GM20000 (cell line): Measurements from ENCODE around the gene ICE1.

Source experiments
- DNase-seq: peaks from one replicate; pipeline ENCODE4 v3.0.0; 2012; ENCODE audit warnings: low spot score
- TF ChIP-seq, protein P1 (sequence below): IDR thresholded peaks from 2 replicates; pipeline ENCODE4 v1.5.1; 2012; ENCODE audit warnings: mild to moderate bottlenecking, control low read depth; ENCODE audit errors: extremely low read depth, missing control alignments

ICE1 gene

GRCh38 chr5:5380298-5380697 is 42.2 kb upstream of the ICE1 start:
- no peak for DNase-seq

GRCh38 chr5:5381310-5381913 is 41.1 kb upstream of the ICE1 start:
- DNase-seq = no peak
- TF ChIP-seq, protein P1, sequence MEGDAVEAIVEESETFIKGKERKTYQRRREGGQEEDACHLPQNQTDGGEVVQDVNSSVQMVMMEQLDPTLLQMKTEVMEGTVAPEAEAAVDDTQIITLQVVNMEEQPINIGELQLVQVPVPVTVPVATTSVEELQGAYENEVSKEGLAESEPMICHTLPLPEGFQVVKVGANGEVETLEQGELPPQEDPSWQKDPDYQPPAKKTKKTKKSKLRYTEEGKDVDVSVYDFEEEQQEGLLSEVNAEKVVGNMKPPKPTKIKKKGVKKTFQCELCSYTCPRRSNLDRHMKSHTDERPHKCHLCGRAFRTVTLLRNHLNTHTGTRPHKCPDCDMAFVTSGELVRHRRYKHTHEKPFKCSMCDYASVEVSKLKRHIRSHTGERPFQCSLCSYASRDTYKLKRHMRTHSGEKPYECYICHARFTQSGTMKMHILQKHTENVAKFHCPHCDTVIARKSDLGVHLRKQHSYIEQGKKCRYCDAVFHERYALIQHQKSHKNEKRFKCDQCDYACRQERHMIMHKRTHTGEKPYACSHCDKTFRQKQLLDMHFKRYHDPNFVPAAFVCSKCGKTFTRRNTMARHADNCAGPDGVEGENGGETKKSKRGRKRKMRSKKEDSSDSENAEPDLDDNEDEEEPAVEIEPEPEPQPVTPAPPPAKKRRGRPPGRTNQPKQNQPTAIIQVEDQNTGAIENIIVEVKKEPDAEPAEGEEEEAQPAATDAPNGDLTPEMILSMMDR = no peak

More at GRCh38 chr5:5380298-5380697, 42.2 kb upstream of the ICE1 start:
- TF ChIP-seq, protein P1 = no peak

DNA sequence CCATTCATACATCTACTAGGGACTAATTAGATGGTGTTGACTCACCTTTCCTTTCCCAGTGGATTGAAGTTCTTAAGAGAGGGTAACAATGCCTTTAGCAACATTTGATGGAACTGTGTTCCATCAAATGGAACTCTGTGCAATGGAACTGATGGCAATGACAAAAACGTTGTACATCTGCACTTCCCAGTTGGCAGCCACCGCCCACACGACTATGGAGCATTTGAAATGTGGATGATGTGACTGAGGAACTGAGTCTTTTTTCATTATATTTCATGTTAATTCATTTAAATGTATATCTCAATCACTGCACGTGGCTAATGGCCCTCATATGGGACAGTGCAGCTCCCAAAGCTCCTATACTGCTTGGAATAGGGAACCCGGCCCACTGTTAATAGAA is 39.0 kb upstream of the ICE1 start:
- TF ChIP-seq, protein P1 = no peak
- no peak for DNase-seq

DNA sequence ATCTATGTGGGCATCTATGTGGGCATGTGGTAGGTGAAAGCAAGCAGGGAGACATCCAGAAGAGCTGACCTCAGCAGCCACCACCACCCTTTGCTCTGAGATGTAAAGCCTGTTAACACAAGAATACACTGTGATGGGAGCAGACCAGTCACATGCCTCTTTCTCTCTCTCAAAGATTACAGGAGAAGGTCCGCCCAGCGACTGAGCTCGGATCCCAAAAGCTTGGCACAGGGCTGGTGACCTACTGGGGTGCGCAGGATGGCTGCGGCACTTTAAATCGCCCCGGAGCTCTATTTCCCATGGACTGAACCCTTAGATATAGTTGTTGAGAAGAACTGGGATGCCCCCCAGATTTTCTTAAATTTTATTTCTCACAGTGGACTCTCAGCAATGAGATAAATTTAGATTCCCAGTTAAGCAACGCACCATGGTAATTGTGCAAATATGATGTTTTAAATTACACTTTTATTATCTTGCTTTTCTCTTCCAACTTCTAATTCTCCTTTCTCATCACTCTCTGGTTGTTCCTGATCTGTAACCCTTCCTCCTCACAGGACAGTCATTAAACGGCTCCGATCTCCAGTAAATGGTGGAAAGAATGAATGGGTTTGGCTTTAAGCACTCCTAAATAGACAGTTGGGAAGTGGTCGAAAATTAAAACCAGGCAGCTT is 37.7 kb upstream of the ICE1 start:
- TF ChIP-seq, protein P1 = no peak
- no peak for DNase-seq

- no peak for DNase-seq
- TF ChIP-seq, protein P1 = no peak
Observed at GRCh38 chr5:5385331-5385662, 37.2 kb upstream of the ICE1 start.

- TF ChIP-seq, protein P1 = no peak
- no peak for DNase-seq
Observed at GRCh38 chr5:5386329-5386728, 36.1 kb upstream of the ICE1 start.

- DNase-seq = no peak
Observed at GRCh38 chr5:5387192-5387591, 35.3 kb upstream of the ICE1 start.

More at GRCh38 chr5:5387192-5387591, 35.3 kb upstream of the ICE1 start:
- TF ChIP-seq, protein P1 = no peak
